ENCODE data around the gene SERTAD1. TPM values are rescaled to one million over a fixed set of nuclear protein-coding genes. Genes with fewer than 3 reads are reported as not detected.

SERTAD1 gene
- total and polyA plus RNA-seq, 2 of the 4 experiments (the other 2 are of a cell fraction), result 21.1 to 27.4 TPM

DNA sequence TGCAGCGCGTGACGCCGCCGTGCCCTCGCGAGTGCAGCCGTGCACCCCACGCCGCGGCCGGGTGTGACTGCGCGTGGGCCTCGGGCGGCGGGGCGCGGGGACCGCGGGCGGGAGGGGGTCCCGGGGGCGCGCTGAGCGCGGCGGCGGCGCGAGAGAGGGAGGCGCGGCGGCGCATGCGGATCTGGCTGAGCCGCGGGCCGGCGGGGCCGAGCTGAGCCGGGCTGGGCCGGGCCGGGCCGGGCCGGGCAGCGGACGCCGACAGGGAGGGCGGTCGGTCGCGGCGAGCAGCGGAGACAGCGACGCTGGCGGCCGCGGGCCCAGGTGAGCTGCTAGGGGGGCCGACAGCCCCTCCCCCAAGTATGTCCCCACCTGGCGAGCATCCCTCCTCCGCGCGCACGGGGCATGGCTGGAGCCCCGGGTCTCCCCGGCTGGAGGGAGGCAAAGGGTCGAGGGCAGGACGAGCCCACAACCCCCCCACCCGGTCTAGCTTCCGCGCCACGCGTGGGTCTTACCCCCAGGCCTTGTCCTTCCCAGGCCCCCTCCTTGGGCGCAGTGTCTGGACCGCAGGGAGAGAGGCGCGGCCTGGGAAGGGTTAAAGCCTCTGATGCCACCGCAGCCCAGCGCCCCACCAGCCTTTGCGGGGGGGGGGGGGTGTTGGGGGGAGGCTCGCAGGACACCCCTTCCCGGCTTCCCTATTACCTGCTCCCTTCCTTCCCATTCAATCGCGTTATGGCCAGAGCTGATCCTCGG lies 41.4 kb upstream of the SERTAD1 start, which contains the start of gene SPTBN4:
TSS of gene SPTBN4 (plus strand) at position 17 of the 750 bp plus-strand sequence. CDS start 5,621 bp downstream, outside the sequence.
- Histone ChIP-seq H2AK9ac (replicated peaks; ENCODE audit: low read depth, low read length, poor library complexity) (peak within 1 kb of the TSS; percentile 1), H3K4ac (ENCODE audit: low read depth, low read length) (peak within 1 kb of the TSS; percentile 1; the same call in 1 of the 2 replicates), H4K20me1 (ENCODE audit: insufficient read depth, low read length) (0 out of 2 replicates have a peak, but pooled peaks cover 5% of the 10 kb centered on the region), H2BK5ac (ENCODE audit: low read depth, low read length, poor library complexity, severe bottlenecking) (no peak within 1 kb of the TSS), H3K9me3 (ENCODE audit: control insufficient read depth, insufficient read depth, low read length) (no peaks in the 10 kb centered on the region), H3K4me2 (ENCODE audit: low read depth, low read length) (peak within 1 kb of the TSS; percentile 92), H3K56ac (ENCODE audit: extremely low read depth, insufficient read depth, low read length) (no peak within 1 kb of the TSS), H3K4me1 (ENCODE audit: control insufficient read depth, insufficient read depth, low read length) (peaks cover 16% of the 10 kb centered on the region), H3K4me3 (ENCODE audit: insufficient read depth, low read depth, low read length) (peak within 1 kb of the TSS; percentile 39), H3K18ac (ENCODE audit: low read depth, low read length) (0 out of 2 replicates have a peak within 1 kb of the TSS, but pooled peaks have one; percentile 10), H3K23ac (ENCODE audit: low read depth, low read length) (0 out of 2 replicates have a peak within 1 kb of the TSS, but pooled peaks have one; percentile 14), H3K27me3 (ENCODE audit: control insufficient read depth, insufficient read depth, low read length) (peaks cover 11% of the 10 kb centered on the region; the same call in 1 of the 2 replicates), H2AFZ (replicated peaks; ENCODE audit: low read length, poor library complexity) (peak within 1 kb of the TSS; percentile 99), H3K36me3 (ENCODE audit: control insufficient read depth, insufficient read depth, low read length) (no peaks in the 10 kb centered on the region), H3K9me1 (ENCODE audit: insufficient read depth, low read length) (peaks cover 11% of the 10 kb centered on the region), H3K9ac (ENCODE audit: low read depth, low read length) (no peak within 1 kb of the TSS), H2AK5ac (ENCODE audit: low read depth, low read length) (peak within 1 kb of the TSS; percentile 72), H3K27ac (ENCODE audit: insufficient read depth, low read length) (no peak within 1 kb of the TSS), H3K14ac (replicated peaks; ENCODE audit: low read depth, low read length) (no peak within 1 kb of the TSS), H4K8ac (ENCODE audit: low read depth in 2 of 2, low read length in 2 of 2) (peak within 1 kb of the TSS in 1 of 2 experiments; percentile 53; a peak in 1 of 4 replicates), H2BK120ac (ENCODE audit: low read depth, low read length) (no peak within 1 kb of the TSS), H3K79me1 (ENCODE audit: low read depth in 1 of 2, low read length in 2 of 2) (peaks cover 0 to 25% of the 10 kb centered on the region in 2 experiments; a peak in 2 of 4 replicates), H2BK20ac (ENCODE audit: low read depth, low read length) (no peak within 1 kb of the TSS), H4K91ac (ENCODE audit: insufficient read depth, low read depth, low read length) (no peak within 1 kb of the TSS), H4K5ac (ENCODE audit: low read depth, low read length) (no peak within 1 kb of the TSS), H2BK15ac (ENCODE audit: low read depth, low read length) (no peak within 1 kb of the TSS)
- in situ Hi-C loops (cut with MboI; ENCODE audit: low sequenced_read_pairs) (no loop called here), intact Hi-C loops (cut with micrococcal nuclease) (loop anchor here (10.0 kb wide), 1 partner anchor 58 kb away; no protein-coding TSS in a partner anchor), dilution Hi-C loops (cut with HindIII; ENCODE audit: low sequenced_read_pairs, unreplicated experiment) (no loop called here)
- ChIA-PET CTCF (no interaction called here), POLR2A (ENCODE audit: unreplicated experiment) (interaction anchor here (0.6 kb wide), 1 partner anchor 21 kb away, joined by 5 read pairs; no protein-coding TSS in a partner anchor)
- TF ChIP-seq RFX5 (IDR thresholded peaks at IDR 0.05; ENCODE audit: low read depth, low read length), result no peak
- TF ChIP-seq, protein P1, sequence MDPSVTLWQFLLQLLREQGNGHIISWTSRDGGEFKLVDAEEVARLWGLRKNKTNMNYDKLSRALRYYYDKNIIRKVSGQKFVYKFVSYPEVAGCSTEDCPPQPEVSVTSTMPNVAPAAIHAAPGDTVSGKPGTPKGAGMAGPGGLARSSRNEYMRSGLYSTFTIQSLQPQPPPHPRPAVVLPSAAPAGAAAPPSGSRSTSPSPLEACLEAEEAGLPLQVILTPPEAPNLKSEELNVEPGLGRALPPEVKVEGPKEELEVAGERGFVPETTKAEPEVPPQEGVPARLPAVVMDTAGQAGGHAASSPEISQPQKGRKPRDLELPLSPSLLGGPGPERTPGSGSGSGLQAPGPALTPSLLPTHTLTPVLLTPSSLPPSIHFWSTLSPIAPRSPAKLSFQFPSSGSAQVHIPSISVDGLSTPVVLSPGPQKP (IDR thresholded peaks at IDR 0.05; ENCODE audit: borderline replicate concordance, low read depth, low read length), result no peak
- TF ChIP-seq RCOR1 (IDR thresholded peaks at IDR 0.05; ENCODE audit: insufficient replicate concordance, low read length), result no peak
- no peak for TF ChIP-seq NFE2L2 (IDR thresholded peaks at IDR 0.05; ENCODE audit: low read depth, low read length)
- TF ChIP-seq, protein P2, sequence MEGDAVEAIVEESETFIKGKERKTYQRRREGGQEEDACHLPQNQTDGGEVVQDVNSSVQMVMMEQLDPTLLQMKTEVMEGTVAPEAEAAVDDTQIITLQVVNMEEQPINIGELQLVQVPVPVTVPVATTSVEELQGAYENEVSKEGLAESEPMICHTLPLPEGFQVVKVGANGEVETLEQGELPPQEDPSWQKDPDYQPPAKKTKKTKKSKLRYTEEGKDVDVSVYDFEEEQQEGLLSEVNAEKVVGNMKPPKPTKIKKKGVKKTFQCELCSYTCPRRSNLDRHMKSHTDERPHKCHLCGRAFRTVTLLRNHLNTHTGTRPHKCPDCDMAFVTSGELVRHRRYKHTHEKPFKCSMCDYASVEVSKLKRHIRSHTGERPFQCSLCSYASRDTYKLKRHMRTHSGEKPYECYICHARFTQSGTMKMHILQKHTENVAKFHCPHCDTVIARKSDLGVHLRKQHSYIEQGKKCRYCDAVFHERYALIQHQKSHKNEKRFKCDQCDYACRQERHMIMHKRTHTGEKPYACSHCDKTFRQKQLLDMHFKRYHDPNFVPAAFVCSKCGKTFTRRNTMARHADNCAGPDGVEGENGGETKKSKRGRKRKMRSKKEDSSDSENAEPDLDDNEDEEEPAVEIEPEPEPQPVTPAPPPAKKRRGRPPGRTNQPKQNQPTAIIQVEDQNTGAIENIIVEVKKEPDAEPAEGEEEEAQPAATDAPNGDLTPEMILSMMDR (conservative IDR thresholded peaks at IDR 0.05; ENCODE audit: low read depth, low read length), result no peak
- DNase-seq (no peak), ATAC-seq (ENCODE audit: low read depth) (no peak)
- no TSS peak for BruUV-seq (replicated peaks)
- 3% methylated on average over 12 of the region's 87 CpGs; no CpG with 5 or more reads in 1 of the 2 experiments for WGBS, 2 experiments (ENCODE audit: extremely low coverage in 2 of 2, insufficient read length in 1 of 2)

Measured in IMR-90 (cell line).